Nephron progenitor cell (in vitro differentiated cells): ENCODE data around the gene SELENOH.
A peak's percentile ranks its signal among the peaks of the same experiment; 100 is the strongest.
"Not testable (repeated sequence)": the region's sequence is repeated elsewhere in the genome, so short reads cannot be mapped to it uniquely, and the experiment has no call there.

Experiments
- DNase-seq: peaks from one replicate; pipeline ENCODE4 v3.0.0; 2021
- H3K27ac Mint-ChIP-seq: 2 replicates; pipeline ENCODE4 v1.8.0; 2021; ENCODE audit warnings: mild to moderate bottlenecking, moderate library complexity, mixed read lengths
- H3K27me3 Mint-ChIP-seq: 2 replicates; pipeline ENCODE4 v1.8.0; 2021; ENCODE audit warnings: mild to moderate bottlenecking, low read depth, mixed read lengths; ENCODE audit not compliant: poor library complexity
- H3K36me3 Mint-ChIP-seq: 2 replicates; pipeline ENCODE4 v1.8.0; 2021; ENCODE audit warnings: low read depth, mixed read lengths
- H3K4me1 Mint-ChIP-seq: 2 replicates; pipeline ENCODE4 v1.8.0; 2021; ENCODE audit warnings: mixed read lengths
- H3K4me3 Mint-ChIP-seq: 2 replicates; pipeline ENCODE4 v1.8.0; 2021; ENCODE audit warnings: mild to moderate bottlenecking, moderate library complexity, mixed read lengths
- H3K9me3 Mint-ChIP-seq: 2 replicates; pipeline ENCODE4 v1.8.0; 2021; ENCODE audit warnings: mild to moderate bottlenecking, moderate library complexity, mixed read lengths
- CTCF ChIP-seq: fragments of 200-600 bp; sonication (generic); IDR thresholded peaks from 2 replicates; pipeline ENCODE4 v1.5.0; 2021; ENCODE audit warnings: antibody characterized with exemption

SELENOH gene

GRCh38 chr11:57713835-57714234 is 27.5 kb upstream of the SELENOH start:
- Mint-ChIP-seq H3K4me1 (peaks cover 33% of the 10 kb centered on the region), H3K36me3 (peaks cover 56% of the 10 kb centered on the region), H3K4me3 (peak overlapping the region; percentile 100), H3K9me3 (peaks cover 29% of the 10 kb centered on the region), H3K27me3 (no peaks in the 10 kb centered on the region), H3K27ac (no peak overlapping the region)
- DNase-seq: no peak
- no peak for TF ChIP-seq CTCF

- Mint-ChIP-seq H3K36me3 (peaks cover 69% of the 10 kb centered on the region), H3K4me1 (peaks cover 17% of the 10 kb centered on the region), H3K9me3 (peaks cover 29% of the 10 kb centered on the region)
- not testable (repeated sequence) for DNase-seq, H3K4me3 Mint-ChIP-seq, H3K27me3 Mint-ChIP-seq, H3K27ac Mint-ChIP-seq
Observed at GRCh38 chr11:57716726-57717125, 24.6 kb upstream of the SELENOH start.

GRCh38 chr11:57727185-57727584 is 14.1 kb upstream of the SELENOH start:
- Mint-ChIP-seq H3K27ac (peak overlapping the region; percentile 97), H3K9me3 (no peaks in the 10 kb centered on the region), H3K36me3 (peaks cover 38% of the 10 kb centered on the region), H3K4me1 (peaks cover 11% of the 10 kb centered on the region), H3K4me3 (no peak overlapping the region), H3K27me3 (peaks cover 7% of the 10 kb centered on the region)
- TF ChIP-seq CTCF: no peak
- no peak for DNase-seq

- peak overlapping the region; percentile 96 for H3K27ac Mint-ChIP-seq
Observed at GRCh38 chr11:57728829-57729228, 12.5 kb upstream of the SELENOH start.

GRCh38 chr11:57729479-57729878 is 11.8 kb upstream of the SELENOH start:
- peak overlapping the region; percentile 39 for H3K27ac Mint-ChIP-seq
- peaks cover 7% of the 10 kb centered on the region for H3K27me3 Mint-ChIP-seq
- peaks cover 11% of the 10 kb centered on the region for H3K4me1 Mint-ChIP-seq
- H3K9me3 Mint-ChIP-seq: no peaks in the 10 kb centered on the region
- H3K36me3 Mint-ChIP-seq: peaks cover 48% of the 10 kb centered on the region
- DNase-seq: no peak
- TF ChIP-seq CTCF: no peak
- H3K4me3 Mint-ChIP-seq: no peak overlapping the region

More at GRCh38 chr11:57728829-57729228, 12.5 kb upstream of the SELENOH start:
- TF ChIP-seq CTCF: no peak
- Mint-ChIP-seq H3K4me3 (no peak overlapping the region), H3K9me3 (no peaks in the 10 kb centered on the region), H3K4me1 (peaks cover 11% of the 10 kb centered on the region), H3K36me3 (peaks cover 41% of the 10 kb centered on the region), H3K27me3 (peaks cover 7% of the 10 kb centered on the region)
- DNase-seq: no peak

- no peak for TF ChIP-seq CTCF
- Mint-ChIP-seq H3K9me3 (no peaks in the 10 kb centered on the region), H3K36me3 (peaks cover 47% of the 10 kb centered on the region), H3K27me3 (peaks cover 2% of the 10 kb centered on the region), H3K27ac (no peak overlapping the region), H3K4me3 (no peak overlapping the region), H3K4me1 (peaks cover 3% of the 10 kb centered on the region)
- no peak for DNase-seq
Observed at GRCh38 chr11:57732661-57733060, 8.6 kb upstream of the SELENOH start.
